Stimulated activated CD4-positive, alpha-beta T cell treated with anti-CD3 and anti-CD28 coated beads, Interleukin-1b, Interleukin-23, amount 100 ng/mL, for 24 hours (primary cell): ENCODE results near the gene LITAFD.
"Not testable (repeated sequence)": the region's sequence is repeated elsewhere in the genome, so short reads cannot be mapped to it uniquely, and the experiment has no call there.

Experiments
- DNase-seq, 4 experiments: peaks; one replicate each; pipeline ENCODE4 v3.0.0-alpha.2; 2020; ENCODE audit warnings: low read depth in 4 of 4, low spot score in 1 of 4

Gene LITAFD

GRCh38 chr16:8882041-8882617, at the start of gene LITAFD:
Gene LITAFD, plus strand, starts transcription at chr16:8882351. Its CDS starts 2,005 bp downstream, at chr16:8884356.
- DNase-seq = no peak

- DNase-seq = no peak
Observed at GRCh38 chr16:8832717-8833105, 49.4 kb upstream of the LITAFD start.

GRCh38 chr16:8836797-8837196, 45.4 kb upstream of the LITAFD start:
- DNase-seq = not testable (repeated sequence)

GRCh38 chr16:8837594-8837993, 44.6 kb upstream of the LITAFD start:
- DNase-seq = not testable (repeated sequence)

DNA sequence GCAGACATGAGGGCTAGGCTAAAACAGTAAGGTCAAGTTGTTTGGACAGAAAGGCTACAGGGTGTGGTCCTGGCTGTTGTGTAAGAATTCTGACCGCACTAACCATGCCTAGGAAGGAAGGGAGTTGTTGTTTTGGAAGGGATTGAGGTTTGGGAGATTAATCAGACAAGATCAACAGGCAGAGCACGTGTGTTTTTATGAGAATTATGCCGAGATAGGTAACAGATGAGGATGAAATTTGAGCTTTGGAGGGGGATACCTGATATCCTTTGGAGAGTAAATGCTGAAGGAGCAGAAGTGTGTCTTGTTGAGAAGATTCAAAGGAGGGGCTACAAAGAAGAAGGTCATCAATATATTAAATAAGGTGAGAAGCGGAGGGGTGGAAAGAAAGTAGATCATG, 40.1 kb upstream of the LITAFD start:
- DNase-seq = not testable (repeated sequence)

GRCh38 chr16:8843296-8843695, 38.9 kb upstream of the LITAFD start:
- DNase-seq = not testable (repeated sequence)

DNA sequence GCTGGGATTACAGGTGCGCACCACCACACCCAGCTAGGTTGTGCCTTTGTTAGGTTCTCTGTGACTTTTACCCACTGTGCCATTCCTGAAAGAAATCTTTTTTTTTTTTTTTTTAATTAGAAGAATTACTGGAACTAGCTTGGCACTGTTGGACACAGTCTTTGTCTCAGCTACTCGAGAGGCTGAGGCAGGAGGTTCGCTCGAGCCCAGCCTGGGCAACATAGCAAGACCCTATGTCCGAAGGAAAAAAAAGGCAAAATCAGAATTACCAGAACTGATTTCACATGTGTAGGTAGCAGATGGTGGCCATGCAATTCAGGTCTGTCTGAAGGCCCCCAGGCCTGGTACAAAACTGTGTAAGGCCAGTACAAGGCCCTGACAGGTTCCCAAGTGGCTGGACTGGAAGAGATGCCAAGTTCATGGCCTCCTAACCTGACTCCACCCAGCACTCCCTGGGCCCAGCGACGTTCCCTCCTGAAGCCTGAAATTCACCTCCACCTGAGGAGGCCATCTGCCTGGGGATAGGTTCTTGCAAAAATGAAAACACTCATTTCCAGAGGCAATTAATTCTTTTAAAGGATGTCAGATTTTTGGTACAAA, 36.4 kb upstream of the LITAFD start:
- DNase-seq = no peak

- DNase-seq = no peak
Observed at GRCh38 chr16:8846401-8846932, 35.7 kb upstream of the LITAFD start.

- DNase-seq = no peak
Observed at GRCh38 chr16:8847145-8847544, 35.0 kb upstream of the LITAFD start.

- DNase-seq = no peak
Observed at GRCh38 chr16:8847623-8848022, 34.5 kb upstream of the LITAFD start.

- DNase-seq = no peak
Observed at GRCh38 chr16:8848231-8848938, 33.8 kb upstream of the LITAFD start.

- no peak for DNase-seq
Observed at GRCh38 chr16:8848939-8849391, 33.2 kb upstream of the LITAFD start.

DNA sequence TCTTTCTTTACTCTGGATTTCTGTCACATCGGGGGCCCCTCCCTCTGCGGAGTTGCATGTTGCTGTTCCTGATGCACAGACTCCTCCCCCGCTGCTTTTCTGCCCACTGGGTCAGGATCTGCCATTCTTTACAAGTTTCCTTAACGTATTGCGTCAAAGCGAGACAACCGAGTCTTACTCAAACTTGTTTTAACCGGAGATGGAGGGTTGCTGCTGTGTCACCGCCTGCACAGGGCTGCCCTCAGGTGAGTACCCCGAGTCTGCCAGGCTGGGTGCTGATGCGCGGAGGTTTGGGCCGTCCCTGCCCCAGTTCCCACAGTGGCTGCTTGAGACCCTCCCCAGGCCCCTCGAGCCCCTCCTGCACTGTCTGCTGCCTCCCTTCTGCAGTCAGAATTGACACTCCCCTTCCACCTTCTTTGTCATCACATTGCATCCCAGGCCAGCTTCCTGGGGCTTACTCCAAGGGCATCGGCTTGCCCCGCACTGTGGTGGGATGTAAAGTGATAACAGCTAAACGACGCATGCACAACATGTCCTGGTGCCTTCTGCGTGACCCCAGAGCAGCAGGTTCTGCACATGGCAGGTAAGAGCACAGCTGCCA, 32.6 kb upstream of the LITAFD start:
- DNase-seq = no peak

DNA sequence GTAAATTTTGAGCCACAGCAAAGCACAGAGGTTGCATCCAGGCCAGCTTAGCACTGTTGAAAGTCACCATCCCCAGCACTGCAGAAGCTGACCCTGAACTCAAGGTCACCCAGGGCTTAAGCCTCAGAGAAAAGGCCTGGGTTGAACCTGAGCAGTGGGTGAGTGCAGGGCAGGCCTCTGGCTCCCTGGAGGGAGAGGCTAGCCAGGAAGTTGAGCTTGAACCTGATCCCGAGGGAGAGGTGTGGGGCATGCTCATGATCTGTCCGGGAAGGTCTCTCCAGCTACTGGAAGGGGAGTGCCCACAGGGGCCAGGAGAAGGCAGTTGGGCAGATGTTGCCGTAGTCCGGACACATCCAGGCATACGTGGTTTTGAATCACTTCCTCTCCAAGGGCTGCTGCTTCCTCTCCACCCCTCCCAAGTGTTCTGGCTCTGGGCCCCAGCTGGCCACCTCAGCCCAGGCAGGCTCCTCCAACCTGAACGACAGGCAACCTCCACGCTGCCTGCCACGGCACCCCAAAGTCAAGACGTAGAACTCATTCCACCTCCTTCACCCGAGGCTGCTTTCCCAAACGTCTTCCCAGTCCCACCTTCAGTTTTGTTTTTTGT, 31.8 kb upstream of the LITAFD start:
- no peak for DNase-seq

- DNase-seq = no peak
Observed at GRCh38 chr16:8851761-8852403, 30.3 kb upstream of the LITAFD start.

GRCh38 chr16:8852534-8852933, 29.6 kb upstream of the LITAFD start:
- no peak for DNase-seq

DNA sequence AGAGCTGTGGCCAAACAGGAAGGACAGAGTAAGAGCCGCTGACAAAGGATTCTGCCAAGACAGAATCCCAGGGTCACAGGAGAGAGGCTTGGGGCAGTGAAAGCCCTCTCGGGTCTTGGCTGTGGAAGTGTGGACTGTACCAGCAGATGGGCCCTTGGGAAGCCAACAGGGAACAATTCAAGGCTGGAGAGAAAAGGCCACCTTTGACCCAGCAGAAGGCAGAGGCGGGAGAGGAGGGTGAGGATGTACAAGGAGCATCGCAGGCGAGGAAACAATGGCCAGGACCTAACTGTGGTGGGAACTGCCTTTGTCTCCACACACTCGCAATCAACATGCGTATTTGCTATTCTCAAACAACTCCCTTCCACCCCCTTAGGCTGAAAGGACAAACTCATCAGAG, 29.0 kb upstream of the LITAFD start:
- no peak for DNase-seq

GRCh38 chr16:8853611-8854010, 28.5 kb upstream of the LITAFD start:
- DNase-seq = no peak

DNA sequence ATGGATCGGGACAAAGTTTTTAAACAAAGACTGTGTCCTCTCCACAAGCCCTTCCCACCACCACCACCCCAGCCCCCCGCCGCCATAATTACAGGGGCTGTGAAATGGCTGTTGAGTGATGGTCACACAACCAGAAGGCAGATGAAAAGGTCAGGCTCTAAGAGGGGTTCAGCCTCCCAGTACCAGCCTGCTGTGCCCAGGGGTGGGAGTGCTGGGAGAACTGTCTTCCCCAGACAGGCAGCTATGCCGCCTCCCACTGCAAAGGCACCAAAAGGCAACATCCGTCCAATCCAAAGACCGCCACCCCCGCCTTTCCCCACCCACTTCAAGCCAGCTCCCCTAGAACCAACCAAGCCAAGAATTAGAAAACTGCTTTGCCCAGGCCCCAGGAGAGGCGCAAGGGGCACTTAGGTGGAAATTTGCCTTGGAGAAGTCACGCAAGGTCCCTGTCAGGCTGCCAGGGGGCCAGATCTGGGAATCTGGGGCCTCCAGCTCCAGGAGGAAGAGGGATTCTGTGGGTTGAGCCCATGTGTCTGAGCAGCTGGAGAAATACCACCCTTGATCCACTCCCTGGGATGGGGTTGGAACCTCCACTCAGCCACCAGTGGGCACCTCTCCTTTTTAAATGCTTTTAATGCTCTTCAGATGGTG, 27.7 kb upstream of the LITAFD start:
- no peak for DNase-seq

GRCh38 chr16:8855051-8855786, 26.9 kb upstream of the LITAFD start:
- DNase-seq = no peak
